ENCODE measurements around the gene GTPBP4. TPM values are rescaled to one million over a fixed set of nuclear protein-coding genes. Genes with fewer than 3 reads are reported as not detected.

The GTPBP4 gene
- total RNA-seq, 1 experiment from 2014 or later, result 44.6 TPM

GRCh38 chr10:943334-944033 is 44.8 kb upstream of the GTPBP4 start:
- POLR2A ChIA-PET (ENCODE audit: unreplicated experiment), result no interaction called here
- no peaks in the 10 kb centered on the region for H3K9me2 ChIP-seq (replicated peaks; ENCODE audit: low read length)
- intact Hi-C loops (cut with micrococcal nuclease), result no loop called here

GRCh38 chr10:944034-944831 is 44.0 kb upstream of the GTPBP4 start:
- no peaks in the 10 kb centered on the region for H3K9me3 ChIP-seq (ENCODE audit: low read length)
- ChIA-PET CTCF (no interaction called here), POLR2A (ENCODE audit: unreplicated experiment) (no interaction called here)
- H4K20me1 ChIP-seq (ENCODE audit: low read length), result no peaks in the 10 kb centered on the region
- H3K27ac ChIP-seq (ENCODE audit: low read length), result no peak overlapping the region
- intact Hi-C loops (cut with micrococcal nuclease), result no loop called here
- no peaks in the 10 kb centered on the region for H3K27me3 ChIP-seq (ENCODE audit: low read length)
- BruUV-seq (replicated peaks), result no TSS peak
- no peak overlapping the region for H3K9ac ChIP-seq (ENCODE audit: low read length)
- no peaks in the 10 kb centered on the region for H3K4me1 ChIP-seq (ENCODE audit: insufficient read depth, low read length)
- H2AFZ ChIP-seq (ENCODE audit: low read length), result no peak overlapping the region
- H3K36me3 ChIP-seq (ENCODE audit: low read depth, low read length), result no peaks in the 10 kb centered on the region
- H3K4me2 ChIP-seq (ENCODE audit: low read length), result no peak overlapping the region
- H3K79me2 ChIP-seq (ENCODE audit: low read length), result no peaks in the 10 kb centered on the region
- H3K4me3 ChIP-seq (ENCODE audit: low read length), result no peak overlapping the region
- no peak for DNase-seq
- no peaks in the 10 kb centered on the region for H3K9me2 ChIP-seq (replicated peaks; ENCODE audit: low read length)
- H3F3A ChIP-seq (ENCODE audit: low read length, unreplicated experiment), result no peaks in the 10 kb centered on the region
- peak; percentile 37; the same call in 1 of the 2 replicates for ATAC-seq
- TF ChIP-seq CTCF (conservative IDR thresholded peaks at IDR 0.05; ENCODE audit: low read depth, low read length), result no peak
- TF ChIP-seq EZH2phosphoT487 (IDR thresholded peaks at IDR 0.05; ENCODE audit: borderline replicate concordance, low read length), result no peak
- TF ChIP-seq EZH2 (IDR thresholded peaks at IDR 0.05; ENCODE audit: low read length, unreplicated experiment), result no peak

More at GRCh38 chr10:943334-944033, 44.8 kb upstream of the GTPBP4 start:
- H4K20me1 ChIP-seq (ENCODE audit: low read length), result no peaks in the 10 kb centered on the region
- CTCF ChIA-PET, result no interaction called here
- H3K9ac ChIP-seq (ENCODE audit: low read length), result no peak overlapping the region
- ATAC-seq (no peak), DNase-seq (no peak)
- no peak overlapping the region for H2AFZ ChIP-seq (ENCODE audit: low read length)
- BruUV-seq (replicated peaks), result no TSS peak
- no peak overlapping the region for H3K27ac ChIP-seq (ENCODE audit: low read length)
- no peaks in the 10 kb centered on the region for H3K27me3 ChIP-seq (ENCODE audit: low read length)
- no peaks in the 10 kb centered on the region for H3K36me3 ChIP-seq (ENCODE audit: low read depth, low read length)
- no peaks in the 10 kb centered on the region for H3K79me2 ChIP-seq (ENCODE audit: low read length)
- H3F3A ChIP-seq (ENCODE audit: low read length, unreplicated experiment), result no peaks in the 10 kb centered on the region
- H3K4me3 ChIP-seq (ENCODE audit: low read length), result no peak overlapping the region
- no peak for TF ChIP-seq CTCF (conservative IDR thresholded peaks at IDR 0.05; ENCODE audit: low read depth, low read length)
- no peak for TF ChIP-seq EZH2 (IDR thresholded peaks at IDR 0.05; ENCODE audit: low read length, unreplicated experiment)
- TF ChIP-seq EZH2phosphoT487 (IDR thresholded peaks at IDR 0.05; ENCODE audit: borderline replicate concordance, low read length), result no peak
- H3K4me1 ChIP-seq (ENCODE audit: insufficient read depth, low read length), result no peaks in the 10 kb centered on the region
- no peak overlapping the region for H3K4me2 ChIP-seq (ENCODE audit: low read length)
- H3K9me3 ChIP-seq (ENCODE audit: low read length), result no peaks in the 10 kb centered on the region

GRCh38 chr10:945778-946177 is 42.5 kb upstream of the GTPBP4 start:
- TF ChIP-seq CTCF (conservative IDR thresholded peaks at IDR 0.05; ENCODE audit: low read depth, low read length) (no peak), EZH2phosphoT487 (IDR thresholded peaks at IDR 0.05; ENCODE audit: borderline replicate concordance, low read length) (no peak), EZH2 (IDR thresholded peaks at IDR 0.05; ENCODE audit: low read length, unreplicated experiment) (no peak)
- no peaks in the 10 kb centered on the region for H3K9me2 ChIP-seq (replicated peaks; ENCODE audit: low read length)
- no peaks in the 10 kb centered on the region for H3K4me1 ChIP-seq (ENCODE audit: insufficient read depth, low read length)
- no peak for DNase-seq
- no peak overlapping the region for H3K27ac ChIP-seq (ENCODE audit: low read length)
- H3F3A ChIP-seq (ENCODE audit: low read length, unreplicated experiment), result no peaks in the 10 kb centered on the region
- H3K9me3 ChIP-seq (ENCODE audit: low read length), result no peaks in the 10 kb centered on the region
- BruUV-seq (replicated peaks), result no TSS peak
- intact Hi-C loops (cut with micrococcal nuclease), result no loop called here
- no peaks in the 10 kb centered on the region for H4K20me1 ChIP-seq (ENCODE audit: low read length)
- ATAC-seq, result no peak
- no peak overlapping the region for H3K4me2 ChIP-seq (ENCODE audit: low read length)
- H3K79me2 ChIP-seq (ENCODE audit: low read length), result no peaks in the 10 kb centered on the region
- H2AFZ ChIP-seq (ENCODE audit: low read length), result no peak overlapping the region
- ChIA-PET POLR2A (ENCODE audit: unreplicated experiment) (no interaction called here), CTCF (no interaction called here)
- no peaks in the 10 kb centered on the region for H3K27me3 ChIP-seq (ENCODE audit: low read length)
- no peak overlapping the region for H3K9ac ChIP-seq (ENCODE audit: low read length)
- no peaks in the 10 kb centered on the region for H3K36me3 ChIP-seq (ENCODE audit: low read depth, low read length)
- H3K4me3 ChIP-seq (ENCODE audit: low read length), result no peak overlapping the region
